Measurements from ENCODE around the gene SMIM21.

The SMIM21 gene

DNA sequence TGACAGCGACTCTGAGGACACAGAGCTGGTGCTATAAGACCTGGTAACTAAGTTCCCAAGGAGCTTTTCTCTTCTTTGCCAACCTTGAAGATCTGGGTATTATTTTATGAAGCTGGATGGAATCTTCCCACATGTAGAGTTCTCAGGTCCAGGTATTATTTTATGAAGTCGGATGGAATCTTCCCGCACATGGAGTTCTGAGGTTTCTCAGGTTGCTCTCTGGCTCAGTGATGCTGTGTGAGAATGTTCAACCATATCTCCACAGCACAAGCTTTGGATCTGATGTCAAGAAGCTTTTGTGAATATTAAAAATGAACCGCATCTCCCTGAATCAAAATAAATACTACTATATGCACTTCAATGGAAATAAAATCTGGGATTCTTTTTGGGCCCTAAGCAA, at the start of gene SMIM21:
Gene SMIM21, minus strand, starts transcription at position 101 of the 400 bp plus-strand sequence. CDS start 140 bp downstream, outside the sequence.
- no peak for DNase-seq
- Mint-ChIP-seq H3K36me3 (no peaks in the 10 kb centered on the region), H3K4me1 (no peaks in the 10 kb centered on the region), H3K4me3 (no peak within 1 kb of the TSS), H3K27me3 (no peaks in the 10 kb centered on the region), H3K27ac (no peak within 1 kb of the TSS), H3K9me3 (no peaks in the 10 kb centered on the region)
- CTCF ChIA-PET: no interaction called here

DNA sequence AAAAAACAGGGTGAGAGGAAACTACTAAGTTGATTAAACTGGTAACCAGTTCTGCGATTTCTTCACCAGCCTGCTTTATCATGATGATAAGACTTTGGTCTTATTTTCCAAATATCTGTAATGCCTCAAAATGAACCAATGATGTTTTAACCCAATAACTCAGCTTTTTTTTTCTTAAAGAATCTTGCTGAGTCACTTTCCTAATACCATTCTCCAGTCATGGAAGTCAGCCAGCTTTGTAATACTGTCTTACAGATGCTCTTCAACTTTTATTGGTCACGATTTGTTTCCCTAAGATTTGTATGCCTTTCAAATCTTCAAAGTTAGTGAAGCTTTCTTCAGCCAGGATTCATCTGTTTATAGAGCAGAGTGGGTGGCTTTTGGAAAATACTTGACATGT, 47.7 kb upstream of the SMIM21 start:
- Mint-ChIP-seq H3K9me3 (no peaks in the 10 kb centered on the region), H3K4me1 (no peaks in the 10 kb centered on the region), H3K4me3 (no peak overlapping the region), H3K36me3 (no peaks in the 10 kb centered on the region), H3K27me3 (peaks cover 3% of the 10 kb centered on the region), H3K27ac (no peak overlapping the region)
- CTCF ChIA-PET: no interaction called here
- no peak for DNase-seq

DNA sequence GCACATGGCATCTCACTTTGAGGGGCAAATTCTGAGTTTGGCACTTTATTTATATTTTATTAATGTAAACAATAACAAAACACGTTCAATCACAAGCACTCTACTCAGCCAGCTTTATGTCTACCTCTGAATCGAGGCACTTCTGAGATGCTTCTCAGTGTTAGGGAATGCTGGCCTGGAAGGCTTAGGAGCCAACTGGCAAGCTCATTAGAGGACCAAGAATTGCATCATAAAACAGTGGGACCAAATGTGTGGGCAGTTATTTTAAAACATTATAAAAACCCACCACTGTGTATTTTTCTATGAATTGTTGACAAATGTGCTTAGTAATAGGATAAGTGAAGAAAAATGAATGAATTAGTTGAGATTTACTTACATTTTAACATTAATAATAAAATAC, 46.8 kb upstream of the SMIM21 start:
- DNase-seq: no peak
- H3K4me1 Mint-ChIP-seq: no peaks in the 10 kb centered on the region
- peaks cover 3% of the 10 kb centered on the region for H3K27me3 Mint-ChIP-seq
- CTCF ChIA-PET: no interaction called here
- H3K4me3 Mint-ChIP-seq: no peak overlapping the region
- H3K36me3 Mint-ChIP-seq: no peaks in the 10 kb centered on the region
- H3K27ac Mint-ChIP-seq: no peak overlapping the region
- H3K9me3 Mint-ChIP-seq: no peaks in the 10 kb centered on the region

DNA sequence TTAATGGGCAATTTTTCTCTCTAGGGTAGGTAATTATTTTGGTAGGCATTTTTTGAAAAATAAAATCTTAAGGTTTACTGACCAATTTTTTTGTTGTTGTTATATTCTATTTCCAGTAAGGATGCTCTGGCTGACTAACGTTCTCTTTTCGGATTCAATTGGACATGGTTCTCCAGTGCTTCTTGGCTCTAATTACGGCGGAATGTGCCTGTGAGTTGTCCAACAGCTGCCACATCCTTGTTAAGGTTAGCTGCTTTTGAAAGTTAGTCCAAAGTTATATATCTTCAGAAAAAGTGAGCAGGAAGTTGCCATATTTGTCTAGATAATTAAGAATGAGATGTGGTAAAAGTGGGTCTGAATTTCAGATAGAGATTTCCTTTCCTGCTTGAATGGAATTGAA, 45.8 kb upstream of the SMIM21 start:
- DNase-seq: no peak
- H3K4me3 Mint-ChIP-seq: no peak overlapping the region
- no peaks in the 10 kb centered on the region for H3K4me1 Mint-ChIP-seq
- H3K36me3 Mint-ChIP-seq: no peaks in the 10 kb centered on the region
- no peak overlapping the region for H3K27ac Mint-ChIP-seq
- H3K9me3 Mint-ChIP-seq: no peaks in the 10 kb centered on the region
- H3K27me3 Mint-ChIP-seq: peaks cover 3% of the 10 kb centered on the region
- CTCF ChIA-PET: no interaction called here

DNA sequence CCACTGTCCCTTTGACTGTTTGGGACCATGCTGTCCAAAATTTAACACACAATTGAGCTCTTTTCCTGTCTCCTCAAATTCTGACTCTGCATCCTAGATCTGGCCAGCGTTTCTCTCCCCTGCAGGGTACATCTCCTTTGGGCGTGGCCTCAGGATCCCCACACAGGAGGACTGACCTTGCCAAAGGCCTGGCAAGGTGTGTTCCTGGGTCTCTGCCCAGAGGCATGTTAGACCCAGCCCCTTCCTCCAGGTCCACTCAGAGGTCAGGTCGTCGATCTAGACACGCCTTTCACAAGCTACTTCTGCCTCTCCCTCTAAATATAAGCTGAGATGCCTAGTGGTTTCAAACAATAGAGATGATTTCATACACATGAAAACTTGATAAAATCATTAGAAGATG, 45.4 kb upstream of the SMIM21 start:
- H3K4me1 Mint-ChIP-seq: no peaks in the 10 kb centered on the region
- H3K4me3 Mint-ChIP-seq: no peak overlapping the region
- no peaks in the 10 kb centered on the region for H3K36me3 Mint-ChIP-seq
- no peak for DNase-seq
- CTCF ChIA-PET: no interaction called here
- H3K27ac Mint-ChIP-seq: no peak overlapping the region
- H3K9me3 Mint-ChIP-seq: no peaks in the 10 kb centered on the region
- peaks cover 2% of the 10 kb centered on the region for H3K27me3 Mint-ChIP-seq

DNA sequence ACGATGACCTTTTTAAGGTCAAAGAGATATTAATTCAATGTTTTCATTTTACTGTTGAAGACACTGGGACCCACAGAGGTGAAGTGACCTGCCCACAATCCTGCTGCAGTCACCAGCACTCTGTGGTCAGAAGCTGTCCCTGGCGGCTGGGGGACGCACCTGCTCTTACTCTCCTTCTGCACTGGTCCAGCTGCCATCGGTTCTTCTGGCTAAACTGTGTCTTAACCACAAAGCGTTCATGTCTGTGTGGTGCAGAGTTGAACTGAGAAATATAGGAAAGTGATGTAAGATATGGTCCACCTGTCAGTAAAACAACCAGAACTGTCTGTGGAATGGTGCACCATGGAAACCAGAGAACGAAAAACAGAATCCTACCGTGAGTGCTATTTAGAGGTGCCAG, 44.9 kb upstream of the SMIM21 start:
- no peak overlapping the region for H3K4me3 Mint-ChIP-seq
- no peaks in the 10 kb centered on the region for H3K9me3 Mint-ChIP-seq
- no peak for DNase-seq
- H3K4me1 Mint-ChIP-seq: no peaks in the 10 kb centered on the region
- no peaks in the 10 kb centered on the region for H3K36me3 Mint-ChIP-seq
- CTCF ChIA-PET: no interaction called here
- no peaks in the 10 kb centered on the region for H3K27me3 Mint-ChIP-seq
- no peak overlapping the region for H3K27ac Mint-ChIP-seq

DNA sequence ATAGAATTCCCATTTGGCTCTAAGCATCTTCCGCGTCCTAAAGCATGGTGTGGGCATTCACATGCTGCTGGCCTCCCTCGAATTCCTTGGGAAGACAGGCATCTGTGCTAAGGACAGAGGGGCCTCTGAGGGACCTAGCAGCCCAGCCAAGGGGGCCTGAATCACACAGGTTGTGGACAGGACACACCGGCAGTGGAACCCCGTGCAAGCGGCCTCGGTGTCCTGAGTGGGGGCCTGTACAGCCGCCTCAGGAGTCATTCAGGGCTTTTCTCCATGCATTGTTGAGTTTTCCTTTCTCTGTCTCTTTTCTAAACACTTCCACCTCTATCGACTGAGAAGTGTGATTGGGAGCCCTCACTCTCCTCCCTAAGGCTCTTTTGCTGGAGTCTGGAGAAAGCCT, 44.3 kb upstream of the SMIM21 start:
- Mint-ChIP-seq H3K27ac (no peak overlapping the region), H3K4me3 (no peak overlapping the region), H3K27me3 (no peaks in the 10 kb centered on the region), H3K36me3 (no peaks in the 10 kb centered on the region), H3K4me1 (no peaks in the 10 kb centered on the region), H3K9me3 (no peaks in the 10 kb centered on the region)
- CTCF ChIA-PET: no interaction called here
- no peak for DNase-seq

DNA sequence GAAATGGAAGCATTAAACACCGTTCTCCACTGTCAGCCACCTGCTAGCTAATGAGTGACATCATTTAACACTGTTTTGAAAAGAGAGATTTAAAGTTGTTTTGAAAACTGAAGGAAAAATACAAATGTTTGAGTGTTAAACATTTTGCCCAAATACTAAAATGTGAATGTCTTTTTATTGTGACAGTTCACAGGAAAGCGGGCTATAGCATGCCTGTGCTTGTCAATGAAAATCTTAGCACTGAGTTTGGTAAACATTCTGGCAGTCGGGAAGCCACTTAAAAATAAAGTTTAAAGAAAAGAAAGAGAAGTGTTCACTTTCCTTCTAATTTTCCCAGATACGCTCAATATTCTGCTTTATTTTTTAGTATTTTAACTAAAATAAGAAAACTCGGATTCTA, 40.3 kb upstream of the SMIM21 start:
- no peaks in the 10 kb centered on the region for H3K36me3 Mint-ChIP-seq
- no peaks in the 10 kb centered on the region for H3K9me3 Mint-ChIP-seq

DNA sequence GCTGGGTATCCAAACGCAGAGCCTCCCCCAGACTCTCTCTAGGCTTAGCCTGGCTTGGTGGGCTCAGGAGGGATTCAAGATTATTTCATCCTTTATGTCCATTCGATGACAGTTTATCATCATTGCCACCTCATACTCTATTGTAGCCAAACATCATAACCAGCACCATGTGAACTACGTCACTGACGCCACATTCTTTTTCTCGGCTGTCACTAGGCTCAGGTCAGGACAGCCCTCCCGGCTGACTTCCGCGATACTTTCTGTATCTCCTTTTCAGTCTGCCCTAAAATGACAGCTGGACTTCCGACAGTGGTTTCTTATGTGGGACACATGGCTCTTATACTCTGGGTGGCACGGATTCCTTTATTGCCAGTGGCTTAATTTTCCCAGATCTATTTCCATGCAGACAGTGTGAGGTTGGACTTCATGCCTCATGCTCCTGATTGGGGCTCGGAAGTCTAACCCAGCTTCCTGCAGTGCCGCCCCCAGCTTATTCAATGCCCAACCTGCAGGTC, 39.8 kb upstream of the SMIM21 start:
- Mint-ChIP-seq H3K27me3 (no peaks in the 10 kb centered on the region), H3K27ac (no peak overlapping the region), H3K36me3 (no peaks in the 10 kb centered on the region), H3K4me1 (no peaks in the 10 kb centered on the region), H3K9me3 (no peaks in the 10 kb centered on the region), H3K4me3 (no peak overlapping the region)
- CTCF ChIA-PET: no interaction called here
- DNase-seq: no peak

More for the DNA sequence above, 40.3 kb upstream of the SMIM21 start:
- DNase-seq: no peak
- Mint-ChIP-seq H3K27ac (no peak overlapping the region), H3K27me3 (no peaks in the 10 kb centered on the region), H3K4me1 (no peaks in the 10 kb centered on the region), H3K4me3 (no peak overlapping the region)
- CTCF ChIA-PET: no interaction called here

DNA sequence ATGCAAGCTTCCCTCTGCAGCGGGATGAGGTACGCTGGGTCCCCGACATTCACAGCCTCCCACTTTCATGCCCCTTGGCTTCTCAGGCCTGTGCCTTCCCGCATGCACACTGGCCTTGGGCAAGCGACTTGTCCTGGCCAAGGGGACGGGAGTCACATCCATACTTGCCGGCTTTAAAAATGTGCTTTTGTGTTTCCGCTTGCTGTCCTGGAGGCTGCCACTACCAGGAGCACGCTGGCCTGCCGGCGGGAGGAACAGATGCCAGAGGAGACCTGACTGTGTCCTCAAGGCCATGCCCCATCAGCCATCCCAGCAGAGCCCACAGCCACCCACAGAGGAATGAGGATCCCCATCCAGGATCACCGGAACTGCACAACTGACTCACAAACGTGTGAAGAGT, 36.9 kb upstream of the SMIM21 start:
- peaks cover 6% of the 10 kb centered on the region for H3K9me3 Mint-ChIP-seq
- no peak for DNase-seq
- CTCF ChIA-PET: no interaction called here
- H3K27ac Mint-ChIP-seq: no peak overlapping the region
- H3K4me3 Mint-ChIP-seq: no peak overlapping the region
- no peaks in the 10 kb centered on the region for H3K27me3 Mint-ChIP-seq
- H3K36me3 Mint-ChIP-seq: no peaks in the 10 kb centered on the region
- H3K4me1 Mint-ChIP-seq: no peaks in the 10 kb centered on the region

DNA sequence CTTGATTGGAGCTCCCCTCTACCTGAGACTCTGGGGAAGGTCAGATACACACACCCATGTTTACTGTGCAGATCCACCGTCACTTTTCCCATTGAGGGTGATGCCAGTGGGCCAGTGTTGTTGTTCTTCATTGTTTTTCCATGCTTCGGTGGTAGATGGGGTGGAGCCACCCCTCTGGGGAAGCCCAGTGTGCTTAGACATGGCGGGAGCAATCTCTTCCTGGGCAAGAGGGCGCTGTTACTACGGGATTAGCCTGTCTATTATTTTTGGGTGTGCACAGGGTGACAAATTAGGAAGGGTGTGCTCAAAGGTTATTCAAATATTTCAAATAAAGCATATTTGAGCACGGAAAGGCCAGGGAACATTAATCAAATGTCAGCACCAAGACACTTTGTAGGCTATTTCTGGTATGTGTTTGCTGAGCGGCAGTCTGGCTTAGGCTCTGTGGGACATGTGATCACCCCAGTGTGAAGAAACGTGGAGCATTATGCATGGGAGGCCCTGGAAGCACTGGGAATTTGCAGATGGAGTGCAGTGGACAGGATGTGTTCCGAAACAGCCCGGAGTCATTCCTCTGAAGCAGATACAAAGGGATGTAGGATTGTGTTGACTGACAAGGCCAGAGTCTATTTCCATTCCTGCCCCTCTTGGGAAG, 34.8 kb upstream of the SMIM21 start:
- no peaks in the 10 kb centered on the region for H3K36me3 Mint-ChIP-seq
- peaks cover 15% of the 10 kb centered on the region for H3K9me3 Mint-ChIP-seq
- no peak overlapping the region for H3K27ac Mint-ChIP-seq
- H3K4me3 Mint-ChIP-seq: no peak overlapping the region
- CTCF ChIA-PET: no interaction called here
- DNase-seq: no peak
- peaks cover 7% of the 10 kb centered on the region for H3K27me3 Mint-ChIP-seq
- H3K4me1 Mint-ChIP-seq: no peaks in the 10 kb centered on the region

DNA sequence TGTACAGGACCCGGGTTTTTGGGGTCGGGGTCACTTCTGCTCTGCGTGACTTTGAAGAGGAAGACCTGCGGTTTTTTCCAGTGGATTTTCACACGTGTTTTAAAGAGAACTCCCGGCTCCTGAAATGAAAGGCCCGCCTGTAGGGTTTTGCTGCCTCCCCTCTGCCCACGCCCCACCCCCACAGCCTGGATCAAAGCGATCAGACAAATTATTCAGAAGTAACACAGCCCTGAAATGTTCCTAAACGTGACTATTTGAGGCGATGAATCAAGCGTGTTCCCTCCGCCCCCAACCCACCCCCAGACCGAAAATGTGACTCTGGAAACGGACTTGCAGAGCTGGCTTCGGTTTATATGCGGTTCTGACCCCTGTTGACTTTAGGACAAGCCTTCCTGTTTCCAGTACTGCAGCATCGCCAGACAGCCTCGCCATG, 28.7 kb upstream of the SMIM21 start:
- Mint-ChIP-seq H3K36me3 (peaks cover 2% of the 10 kb centered on the region), H3K4me1 (peaks cover 4% of the 10 kb centered on the region), H3K9me3 (peaks cover 15% of the 10 kb centered on the region), H3K27me3 (peaks cover 46% of the 10 kb centered on the region), H3K27ac (no peak overlapping the region), H3K4me3 (peak overlapping the region; percentile 38)
- CTCF ChIA-PET: no interaction called here
- no peak for DNase-seq

DNA sequence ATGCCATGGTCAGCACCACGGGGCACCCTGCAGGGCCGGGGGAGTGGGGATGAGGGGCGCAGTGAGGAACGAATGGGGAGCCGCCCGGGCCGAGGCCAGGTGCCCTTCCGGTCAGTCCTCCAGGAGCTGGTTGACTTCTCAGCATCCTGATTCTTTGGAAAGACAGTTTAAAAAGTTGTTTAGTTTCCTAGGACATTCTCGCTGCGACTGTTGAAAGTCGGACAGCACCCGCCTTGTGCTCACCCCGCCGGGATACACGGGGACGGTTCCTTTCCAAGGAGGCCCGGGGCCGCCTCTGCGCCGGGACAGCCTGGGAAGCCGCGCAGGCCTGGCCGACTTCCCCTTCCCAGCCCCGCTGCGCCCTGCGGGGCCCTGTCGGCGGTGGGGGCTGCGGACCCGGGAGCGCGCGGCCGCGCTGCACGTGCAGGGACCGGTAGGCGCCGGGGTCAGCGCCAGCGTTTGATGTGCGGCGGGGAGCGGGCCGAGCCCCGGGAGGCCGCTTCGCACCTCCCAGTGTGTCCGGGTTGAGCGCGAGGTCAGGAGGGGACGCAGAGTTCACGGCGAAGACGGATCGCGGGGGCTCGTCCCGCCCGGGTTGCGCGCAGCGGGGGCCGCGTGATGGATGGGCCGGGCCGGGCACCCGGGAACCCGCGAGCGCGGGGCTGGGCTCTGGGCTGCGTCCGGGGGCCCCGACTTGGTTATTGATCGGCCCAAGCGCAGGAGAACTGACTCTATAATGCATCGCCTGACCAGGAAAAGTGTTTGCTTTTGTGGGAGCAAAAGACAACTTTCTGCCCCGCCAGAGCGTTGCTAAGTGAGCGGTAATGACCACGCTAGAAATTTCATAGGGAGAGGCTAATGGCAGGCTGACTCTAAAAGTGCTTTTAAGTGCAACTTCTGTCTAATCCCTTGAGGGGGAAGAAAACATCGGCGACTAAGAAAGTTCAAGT, 28.0 kb upstream of the SMIM21 start:
- CTCF ChIA-PET: no interaction called here
- peaks cover 4% of the 10 kb centered on the region for H3K4me1 Mint-ChIP-seq
- no peak overlapping the region for H3K27ac Mint-ChIP-seq
- peaks cover 50% of the 10 kb centered on the region for H3K27me3 Mint-ChIP-seq
- H3K36me3 Mint-ChIP-seq: peaks cover 2% of the 10 kb centered on the region
- no peak for DNase-seq
- H3K4me3 Mint-ChIP-seq: peak overlapping the region; percentile 40
- peaks cover 15% of the 10 kb centered on the region for H3K9me3 Mint-ChIP-seq

DNA sequence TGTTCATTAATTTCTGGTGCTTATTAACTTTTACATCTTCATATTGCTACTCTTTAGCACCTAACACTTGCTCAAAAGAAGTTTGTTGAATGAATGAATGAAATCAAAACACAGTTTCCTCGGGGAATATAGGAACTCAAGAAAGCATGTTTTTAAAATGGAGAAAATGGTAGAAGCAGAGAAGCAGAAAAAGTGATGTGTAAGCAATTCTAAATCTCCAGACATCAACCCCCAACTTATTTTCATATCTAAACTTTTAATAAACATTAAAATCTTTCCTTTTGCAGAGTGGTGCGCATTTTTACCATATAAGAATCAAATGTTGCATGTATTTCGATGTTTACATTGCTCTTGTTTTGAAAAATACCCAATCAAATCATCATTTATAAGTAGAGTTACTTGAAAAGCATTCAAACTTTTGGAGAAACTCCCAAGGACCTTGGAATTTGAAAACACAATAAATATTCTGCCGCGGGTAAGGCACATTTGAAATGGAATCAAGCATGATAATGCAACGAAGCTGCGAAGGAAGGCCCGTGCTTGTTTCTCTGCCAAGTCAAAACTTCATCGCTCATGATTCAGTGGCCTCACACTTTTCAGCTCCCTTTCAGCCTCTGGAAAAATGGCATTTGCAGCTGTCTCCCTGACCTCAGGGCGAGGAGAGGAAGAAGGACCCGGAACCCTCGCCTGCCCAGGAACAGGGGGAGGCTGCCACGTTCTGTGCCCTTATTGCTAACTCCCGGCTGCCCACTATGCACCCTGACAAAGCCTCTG, 26.7 kb upstream of the SMIM21 start:
- Mint-ChIP-seq H3K9me3 (peaks cover 7% of the 10 kb centered on the region), H3K4me1 (peaks cover 4% of the 10 kb centered on the region), H3K27ac (no peak overlapping the region), H3K27me3 (peaks cover 57% of the 10 kb centered on the region), H3K36me3 (peaks cover 2% of the 10 kb centered on the region), H3K4me3 (no peak overlapping the region)
- no peak for DNase-seq
- CTCF ChIA-PET: no interaction called here
